Upper lobe of right lung (tissue), 1 donor: Measurements from ENCODE around the gene ZNF28. TPM values are rescaled to one million over a fixed set of nuclear protein-coding genes. Genes with fewer than 3 reads are reported as not detected.
A peak's percentile ranks its signal among the peaks of the same experiment; 100 is the strongest.
"Not testable (repeated sequence)": the region's sequence is repeated elsewhere in the genome, so short reads cannot be mapped to it uniquely, and the experiment has no call there.

Experiments
- ATAC-seq: fragments of 200-7000 bp; cut with Tn5 transposase; one replicate; pipeline ENCODE4 v1.9.1; 2020; ENCODE audit warnings: mild to moderate bottlenecking, moderate library complexity
- DNase-seq: peaks from one replicate; pipeline ENCODE4 v3.0.0-alpha.2; 2020
- H3K27ac ChIP-seq: fragments of 200-600 bp; one replicate; pipeline ENCODE4 v1.8.0; 2022
- H3K27me3 ChIP-seq: fragments of 200-600 bp; one replicate; pipeline ENCODE4 v1.8.0; 2022; ENCODE audit warnings: mild to moderate bottlenecking
- H3K36me3 ChIP-seq: fragments of 200-600 bp; one replicate; pipeline ENCODE4 v1.8.0; 2022
- H3K4me1 ChIP-seq: fragments of 200-600 bp; one replicate; pipeline ENCODE4 v1.8.0; 2022
- H3K4me3 ChIP-seq: fragments of 200-600 bp; one replicate; pipeline ENCODE4 v1.8.0; 2022; ENCODE audit warnings: mild to moderate bottlenecking
- H3K9me3 ChIP-seq: fragments of 200-600 bp; one replicate; pipeline ENCODE4 v1.8.0; 2022
- CTCF ChIP-seq: fragments of 200-600 bp; IDR thresholded peaks from one replicate; pipeline ENCODE4 v1.8.0; 2022; ENCODE audit warnings: antibody characterized with exemption
- intact Hi-C: fragments of 100-400 bp; cut with DNase I; formaldehyde crosslinking; loops from one replicate; pipeline ENCODE4 v1.11.0; 2022
- long read RNA-seq: library from polyadenylated mRNA; unstranded; transcript quantifications from one replicate; pipeline ENCODE4 v2.0.0, GENCODE V29; 2021
- total RNA-seq: library from RNA; stranded (reverse); fragmentation: NEBNext Ultra II Directional; extraction: Animal tissue kit (Norgen Biotek cat#: 25700); gene quantifications from one replicate; pipeline ENCODE4 v1.2.1, GENCODE V29; 2021
- donor health status: DM: no; HTN: yes; CAD: no; lungs with severe emphysema.

The ZNF28 gene
- total RNA-seq = 18.6 TPM
- long read RNA-seq, full-length matches to known transcripts = 6 of 34 reads
- long read RNA-seq, partial matches to known transcripts = 2 of 34 reads
- long read RNA-seq, other reads (novel, unspliced or antisense) = 26 of 34 reads

- H3K36me3 ChIP-seq, intact Hi-C loops, H3K27me3 ChIP-seq, H3K4me1 ChIP-seq, H3K9me3 ChIP-seq: not testable (repeated sequence)
- peak; percentile 89 for DNase-seq
- H3K27ac ChIP-seq = peak within 1 kb of the TSS; percentile 65
- ATAC-seq = peak; percentile 100
- peak within 1 kb of the TSS; percentile 78 for H3K4me3 ChIP-seq
Observed at GRCh38 chr19:52821204-52821960, at the start of gene ZNF28. TSS of gene ZNF28 (minus strand) at chr19:52821633. CDS start at chr19:52817958, 3,675 bp downstream.

GRCh38 chr19:52868031-52868430 lies 46.6 kb upstream of the ZNF28 start:
- H3K36me3 ChIP-seq, H3K27ac ChIP-seq, intact Hi-C loops, H3K4me3 ChIP-seq, H3K4me1 ChIP-seq, DNase-seq, H3K9me3 ChIP-seq, H3K27me3 ChIP-seq, ATAC-seq: not testable (repeated sequence)

GRCh38 chr19:52857378-52858191 lies 36.2 kb upstream of the ZNF28 start, which contains the start of gene ZNF468:
TSS of gene ZNF468 (minus strand) at chr19:52857619. CDS start at chr19:52854272, 3,347 bp downstream.
- DNase-seq (peak; percentile 84), ATAC-seq (peak; percentile 100)
- H3K9me3 ChIP-seq, H3K4me1 ChIP-seq, intact Hi-C loops, H3K27me3 ChIP-seq: not testable (repeated sequence)
- H3K27ac ChIP-seq = peak within 1 kb of the TSS; percentile 66
- TF ChIP-seq CTCF = peak; percentile 27
- peak within 1 kb of the TSS; percentile 68 for H3K4me3 ChIP-seq
- peaks cover 15% of the 10 kb centered on the region for H3K36me3 ChIP-seq

GRCh38 chr19:52856540-52857377 lies 35.3 kb upstream of the ZNF28 start:
- H3K9me3 ChIP-seq, H3K4me1 ChIP-seq, H3K27me3 ChIP-seq, intact Hi-C loops, DNase-seq: not testable (repeated sequence)
- H3K27ac ChIP-seq = peak overlapping the region; percentile 66
- ATAC-seq = peak; percentile 45
- H3K4me3 ChIP-seq = peak overlapping the region; percentile 68
- peaks cover 22% of the 10 kb centered on the region for H3K36me3 ChIP-seq

GRCh38 chr19:52847352-52847751 lies 25.9 kb upstream of the ZNF28 start:
- H3K4me1 ChIP-seq, DNase-seq, H3K27me3 ChIP-seq, intact Hi-C loops, ATAC-seq, H3K4me3 ChIP-seq, H3K27ac ChIP-seq: not testable (repeated sequence)
- Histone ChIP-seq H3K9me3 (peaks cover 22% of the 10 kb centered on the region), H3K36me3 (peaks cover 80% of the 10 kb centered on the region)

- ATAC-seq, H3K4me3 ChIP-seq, DNase-seq, intact Hi-C loops, H3K4me1 ChIP-seq, H3K27ac ChIP-seq, H3K27me3 ChIP-seq: not testable (repeated sequence)
- Histone ChIP-seq H3K9me3 (peaks cover 78% of the 10 kb centered on the region), H3K36me3 (peaks cover 46% of the 10 kb centered on the region)
Observed at GRCh38 chr19:52840825-52841465, 19.5 kb upstream of the ZNF28 start.

- DNase-seq, H3K27ac ChIP-seq, H3K27me3 ChIP-seq, H3K36me3 ChIP-seq, intact Hi-C loops, H3K4me1 ChIP-seq, ATAC-seq, H3K4me3 ChIP-seq: not testable (repeated sequence)
- H3K9me3 ChIP-seq = peaks cover 30% of the 10 kb centered on the region
Observed at GRCh38 chr19:52834289-52834688, 12.9 kb upstream of the ZNF28 start.

- peaks cover 22% of the 10 kb centered on the region for H3K9me3 ChIP-seq
- intact Hi-C loops = not testable (repeated sequence)
Observed at GRCh38 chr19:52833541-52833940, 12.1 kb upstream of the ZNF28 start.

GRCh38 chr19:52829866-52830265 lies 8.4 kb upstream of the ZNF28 start:
- DNase-seq, H3K36me3 ChIP-seq, H3K4me3 ChIP-seq, H3K4me1 ChIP-seq, H3K9me3 ChIP-seq, ATAC-seq, intact Hi-C loops, H3K27ac ChIP-seq, H3K27me3 ChIP-seq: not testable (repeated sequence)

More at GRCh38 chr19:52833541-52833940, 12.1 kb upstream of the ZNF28 start:
- not testable (repeated sequence) for H3K27ac ChIP-seq, H3K27me3 ChIP-seq, H3K4me1 ChIP-seq, DNase-seq, H3K4me3 ChIP-seq, H3K36me3 ChIP-seq, ATAC-seq
